Fibroblast of lung (primary cell): ENCODE results near the gene ZNF808. TPM values are rescaled to one million over a fixed set of nuclear protein-coding genes. Genes with fewer than 3 reads are reported as not detected.
"Not testable (repeated sequence)": the region's sequence is repeated elsewhere in the genome, so short reads cannot be mapped to it uniquely, and the experiment has no call there.

ENCODE experiments used
- DNase-seq, 2 donors: peaks; one replicate each; pipeline versions ENCODE4 v3.0.0 to v3.0.0-alpha.2; 2010; ENCODE audit warnings: low read depth in 2 of 2
- H2AFZ ChIP-seq: 2 replicates; pipeline ENCODE4 v1.5.1; 2012; ENCODE audit warnings: low read length, control low read depth, inconsistent platforms
- H3K27ac ChIP-seq: 2 replicates; pipeline ENCODE4 v1.5.1; 2011; ENCODE audit warnings: low read length, control low read depth; ENCODE audit not compliant: insufficient read depth
- H3K27me3 ChIP-seq: 2 replicates; pipeline ENCODE4 v1.5.1; 2011; ENCODE audit warnings: mild to moderate bottlenecking, low read length; ENCODE audit not compliant: control insufficient read depth, insufficient read depth
- H3K36me3 ChIP-seq: 2 replicates; pipeline ENCODE4 v1.5.1; 2011; ENCODE audit warnings: low read length; ENCODE audit not compliant: control insufficient read depth, insufficient read depth
- H3K4me1 ChIP-seq: 2 replicates; pipeline ENCODE4 v1.5.1; 2011; ENCODE audit warnings: low read length; ENCODE audit not compliant: control insufficient read depth, insufficient read depth; ENCODE audit errors: extremely low read depth
- H3K4me2 ChIP-seq: 2 replicates; pipeline ENCODE4 v1.5.1; 2011; ENCODE audit warnings: low read length, control low read depth; ENCODE audit not compliant: insufficient read depth; ENCODE audit errors: extremely low read depth
- H3K4me3 ChIP-seq, 4 experiments: fragments of 200-600 bp in 1 of 4; sonication (generic) in 1 of 4; replicated peaks in 1 of 4; 2 replicates each; pipeline ENCODE4 v1.5.1; 2011 to 2016; ENCODE audit warnings: low read length in 4 of 4, low read depth in 3 of 4, mild to moderate bottlenecking in 3 of 4, control low read depth in 2 of 4, inconsistent platforms in 1 of 4, mixed read lengths in 1 of 4; ENCODE audit not compliant: insufficient read depth in 1 of 4; ENCODE audit errors: control extremely low read depth in 1 of 4
- H3K79me2 ChIP-seq: 2 replicates; pipeline ENCODE4 v1.5.1; 2012; ENCODE audit warnings: mild to moderate bottlenecking, low read length, inconsistent platforms; ENCODE audit not compliant: control insufficient read depth, insufficient read depth
- H3K9ac ChIP-seq: 2 replicates; pipeline ENCODE4 v1.5.1; 2011; ENCODE audit warnings: mild to moderate bottlenecking, low read length, control low read depth; ENCODE audit not compliant: insufficient read depth
- H3K9me3 ChIP-seq: 2 replicates; pipeline ENCODE4 v1.5.1; 2012; ENCODE audit warnings: low read depth, low read length; ENCODE audit not compliant: control insufficient read depth, insufficient read depth
- H4K20me1 ChIP-seq: 2 replicates; pipeline ENCODE4 v1.5.1; 2011; ENCODE audit warnings: low read length; ENCODE audit not compliant: control insufficient read depth, insufficient read depth; ENCODE audit errors: extremely low read depth
- EZH2 ChIP-seq: IDR thresholded peaks from 2 replicates; pipeline ENCODE4 v1.5.1; 2012; ENCODE audit warnings: low read length, control low read depth, mild to moderate bottlenecking; ENCODE audit errors: missing control alignments
- polyA minus RNA-seq: library from RNA; depleted of rRNA, polyadenylated mRNA; stranded (reverse); fragments of >200 nt; gene quantifications from 2 replicates; pipeline ENCODE4 v1.2.3, GENCODE V29; 2011; ENCODE audit warnings: low replicate concordance
- polyA plus RNA-seq, 2 donors: library from polyadenylated mRNA; depleted of rRNA in 1 of 2; stranded (reverse) in 1 of 2; unstranded in 1 of 2; fragments of >200 nt; gene quantifications; 2 replicates each; pipeline ENCODE4 v1.2.1, GENCODE V29; 2011 to 2012; ENCODE audit warnings: missing spikeins in 1 of 2
- total RNA-seq: library from RNA; depleted of rRNA; stranded (reverse); fragments of >200 nt; gene quantifications from 2 replicates; pipeline ENCODE4 v1.2.1, GENCODE V29; 2014
- TF ChIP-seq, protein P1 (sequence below), 2 donors: IDR thresholded peaks in 1 of 2; conservative IDR thresholded peaks in 1 of 2; 1 replicate in 1 of 2; 2 replicates in 1 of 2; pipeline ENCODE4 v1.5.1; 2011 to 2012; ENCODE audit warnings: low read length in 2 of 2, control low read depth in 1 of 2, inconsistent platforms in 1 of 2, low read depth in 1 of 2, mild to moderate bottlenecking in 1 of 2

ZNF808 gene
- total RNA-seq (17.7 and 23.1 TPM in 2 replicates), polyA plus RNA-seq (6.0 and 6.1 TPM in 2 replicates), polyA minus RNA-seq (3.5 and 5.7 TPM in 2 replicates)
- polyA plus RNA-seq (2012), result 2.4 and 2.5 TPM in 2 replicates

GRCh38 chr19:52527134-52527955, at the start of gene ZNF808:
TSS of gene ZNF808 (plus strand) at chr19:52527668. CDS start at chr19:52543285, 15,617 bp downstream.
- Histone ChIP-seq H3K27me3 (no peaks in the 10 kb centered on the region), H3K4me2 (peak within 1 kb of the TSS; percentile 97), H3K27ac (peak within 1 kb of the TSS; percentile 83), H4K20me1 (no peaks in the 10 kb centered on the region), H3K9ac (peak within 1 kb of the TSS; percentile 87), H3K79me2 (peaks cover 6% of the 10 kb centered on the region), H2AFZ (peak within 1 kb of the TSS; percentile 95), H3K36me3 (no peaks in the 10 kb centered on the region), H3K4me1 (peaks cover 2% of the 10 kb centered on the region), H3K9me3 (no peaks in the 10 kb centered on the region), H3K4me3 (peak within 1 kb of the TSS; percentile 64 to 85 (median 74))
- TF ChIP-seq, protein P1, sequence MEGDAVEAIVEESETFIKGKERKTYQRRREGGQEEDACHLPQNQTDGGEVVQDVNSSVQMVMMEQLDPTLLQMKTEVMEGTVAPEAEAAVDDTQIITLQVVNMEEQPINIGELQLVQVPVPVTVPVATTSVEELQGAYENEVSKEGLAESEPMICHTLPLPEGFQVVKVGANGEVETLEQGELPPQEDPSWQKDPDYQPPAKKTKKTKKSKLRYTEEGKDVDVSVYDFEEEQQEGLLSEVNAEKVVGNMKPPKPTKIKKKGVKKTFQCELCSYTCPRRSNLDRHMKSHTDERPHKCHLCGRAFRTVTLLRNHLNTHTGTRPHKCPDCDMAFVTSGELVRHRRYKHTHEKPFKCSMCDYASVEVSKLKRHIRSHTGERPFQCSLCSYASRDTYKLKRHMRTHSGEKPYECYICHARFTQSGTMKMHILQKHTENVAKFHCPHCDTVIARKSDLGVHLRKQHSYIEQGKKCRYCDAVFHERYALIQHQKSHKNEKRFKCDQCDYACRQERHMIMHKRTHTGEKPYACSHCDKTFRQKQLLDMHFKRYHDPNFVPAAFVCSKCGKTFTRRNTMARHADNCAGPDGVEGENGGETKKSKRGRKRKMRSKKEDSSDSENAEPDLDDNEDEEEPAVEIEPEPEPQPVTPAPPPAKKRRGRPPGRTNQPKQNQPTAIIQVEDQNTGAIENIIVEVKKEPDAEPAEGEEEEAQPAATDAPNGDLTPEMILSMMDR (conservative IDR thresholded peaks at IDR 0.05 in 1 of 2, IDR thresholded peaks at IDR 0.05 in 1 of 2; ENCODE audit: low read depth in 1 of 2, low read length in 2 of 2), result peak; percentile 65 to 72
- TF ChIP-seq EZH2, result no peak
- DNase-seq, result peak; percentile 89 to 92

- DNase-seq, H3K79me2 ChIP-seq, H3K9me3 ChIP-seq, H3K9ac ChIP-seq, H3K27ac ChIP-seq, H2AFZ ChIP-seq, H3K4me3 ChIP-seq, H3K4me2 ChIP-seq, H3K4me1 ChIP-seq, H3K36me3 ChIP-seq, H4K20me1 ChIP-seq, H3K27me3 ChIP-seq: not testable (repeated sequence)
Observed at GRCh38 chr19:52484111-52484743, 43.2 kb upstream of the ZNF808 start.

DNA sequence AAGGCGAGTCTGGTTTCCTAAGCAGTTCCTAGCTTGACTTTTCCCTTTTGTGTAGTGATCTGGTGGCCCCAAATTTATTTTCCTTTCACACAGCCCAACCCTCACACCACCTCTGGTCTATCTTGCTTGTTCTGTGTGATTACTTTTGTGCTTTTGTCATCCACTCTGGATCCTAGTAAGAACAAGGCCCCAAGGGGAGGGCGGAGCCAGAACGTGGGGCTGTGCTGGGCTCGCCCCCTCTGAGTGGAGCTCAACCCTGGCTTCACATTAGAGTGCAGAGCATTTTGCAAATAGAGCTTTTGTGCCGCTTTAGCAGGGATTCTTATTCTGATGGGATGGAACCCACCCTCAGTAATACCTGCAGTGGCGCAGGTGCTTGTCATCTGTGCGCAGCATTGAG, 42.4 kb upstream of the ZNF808 start:
- not testable (repeated sequence) for DNase-seq, H3K36me3 ChIP-seq, H3K27me3 ChIP-seq, H2AFZ ChIP-seq, H3K4me1 ChIP-seq, H3K4me2 ChIP-seq, H3K79me2 ChIP-seq, H3K9ac ChIP-seq, H4K20me1 ChIP-seq, H3K4me3 ChIP-seq, H3K9me3 ChIP-seq, H3K27ac ChIP-seq

GRCh38 chr19:52485561-52486240, 41.8 kb upstream of the ZNF808 start:
- H4K20me1 ChIP-seq, H3K36me3 ChIP-seq, H3K79me2 ChIP-seq, H3K4me1 ChIP-seq, H3K27me3 ChIP-seq, H2AFZ ChIP-seq, H3K4me3 ChIP-seq, H3K9me3 ChIP-seq, H3K9ac ChIP-seq, DNase-seq, H3K4me2 ChIP-seq, H3K27ac ChIP-seq: not testable (repeated sequence)
